Stimulated activated naive B cell treated with anti-CD40 and anti-IgM and Interleukin-4, amounts not matched to agents 10 μg/mL and 1 μg/mL and 100 μg/mL, for 72 hours (primary cell): ENCODE results near the gene FAP.

Source experiments
- ATAC-seq, 2 donors: fragments of 150-1000 bp; cut with Tn5 transposase; replicated peaks; 2 replicates each; pipeline ENCODE4 v1.10.0; 2021; ENCODE audit warnings: moderate library complexity in 1 of 2
- DNase-seq: peaks from one replicate; pipeline ENCODE4 v3.0.0; 2021
- H3K27ac Mint-ChIP-seq: one replicate; pipeline ENCODE4 v1.8.0; 2022; ENCODE audit warnings: mild to moderate bottlenecking, mixed read lengths
- H3K27me3 Mint-ChIP-seq, 2 donors: one replicate each; pipeline ENCODE4 v1.8.0; 2022; ENCODE audit warnings: mixed read lengths in 2 of 2
- H3K36me3 Mint-ChIP-seq, 2 donors: one replicate each; pipeline ENCODE4 v1.8.0; 2022; ENCODE audit warnings: mixed read lengths in 2 of 2, mild to moderate bottlenecking in 1 of 2
- H3K4me1 Mint-ChIP-seq, 2 donors: one replicate each; pipeline ENCODE4 v1.8.0; 2022; ENCODE audit warnings: mixed read lengths in 2 of 2, mild to moderate bottlenecking in 1 of 2
- H3K4me3 Mint-ChIP-seq, 2 donors: one replicate each; pipeline ENCODE4 v1.8.0; 2022; ENCODE audit warnings: mild to moderate bottlenecking in 2 of 2, mixed read lengths in 2 of 2, moderate library complexity in 1 of 2
- H3K9me3 Mint-ChIP-seq, 2 donors: one replicate each; pipeline ENCODE4 v1.8.0; 2022; ENCODE audit warnings: mixed read lengths in 2 of 2, mild to moderate bottlenecking in 1 of 2

The FAP gene

GRCh38 chr2:162243294-162243693, at the start of gene FAP:
Gene FAP (minus strand): TSS chr2:162243445. CDS start chr2:162243327, 118 bp downstream.
- no peak within 1 kb of the TSS for H3K27ac Mint-ChIP-seq

GRCh38 chr2:162291748-162292147, 48.5 kb upstream of the FAP start:
- H3K27ac Mint-ChIP-seq = no peak overlapping the region
- H3K4me1 Mint-ChIP-seq = no peaks in the 10 kb centered on the region
- H3K9me3 Mint-ChIP-seq = no peaks in the 10 kb centered on the region
- ATAC-seq (no peak), DNase-seq (no peak)
- no peak overlapping the region for H3K4me3 Mint-ChIP-seq
- peaks cover 17 to 20% of the 10 kb centered on the region in 2 donors for H3K36me3 Mint-ChIP-seq
- no peaks in the 10 kb centered on the region for H3K27me3 Mint-ChIP-seq

More at GRCh38 chr2:162243294-162243693, at the start of gene FAP:
- ATAC-seq (no peak), DNase-seq (no peak)
- Mint-ChIP-seq H3K4me1 (no peaks in the 10 kb centered on the region), H3K4me3 (no peak within 1 kb of the TSS), H3K27me3 (peaks cover 18 to 20% of the 10 kb centered on the region in 2 donors), H3K9me3 (no peaks in the 10 kb centered on the region), H3K36me3 (no peaks in the 10 kb centered on the region)

DNA sequence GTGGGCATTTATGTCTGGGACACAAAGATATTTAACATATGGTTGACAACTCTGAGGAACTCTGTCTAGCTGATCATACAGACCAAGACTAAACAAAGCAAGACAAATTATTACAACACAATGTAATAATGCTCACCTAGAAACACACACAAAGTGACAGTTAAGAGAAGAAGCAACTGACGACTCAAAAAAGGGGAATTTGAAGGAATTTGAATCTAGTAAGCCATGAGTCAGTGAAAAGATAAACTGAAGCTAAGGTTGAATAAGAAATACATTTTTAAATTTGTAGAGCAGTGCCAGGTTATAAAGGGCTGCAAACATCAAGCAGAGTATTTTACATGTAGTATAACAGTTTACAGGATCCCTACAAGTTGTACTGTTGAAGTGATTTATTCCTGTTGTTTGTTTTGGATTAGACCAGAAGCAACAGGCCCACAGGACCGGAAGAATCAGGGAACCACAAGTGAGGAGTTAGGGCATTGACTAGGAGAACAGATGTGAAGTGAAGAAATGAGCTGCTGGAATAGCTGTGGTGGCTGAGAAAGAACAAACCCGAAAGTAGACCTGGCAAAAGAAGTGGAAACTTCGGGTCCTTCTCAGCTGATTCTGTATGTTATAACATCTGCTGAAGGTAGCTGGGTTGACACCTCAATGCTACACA, 39.6 kb upstream of the FAP start:
- H3K36me3 Mint-ChIP-seq = peaks cover 18 to 34% of the 10 kb centered on the region in 2 donors
- H3K9me3 Mint-ChIP-seq = no peaks in the 10 kb centered on the region

DNA sequence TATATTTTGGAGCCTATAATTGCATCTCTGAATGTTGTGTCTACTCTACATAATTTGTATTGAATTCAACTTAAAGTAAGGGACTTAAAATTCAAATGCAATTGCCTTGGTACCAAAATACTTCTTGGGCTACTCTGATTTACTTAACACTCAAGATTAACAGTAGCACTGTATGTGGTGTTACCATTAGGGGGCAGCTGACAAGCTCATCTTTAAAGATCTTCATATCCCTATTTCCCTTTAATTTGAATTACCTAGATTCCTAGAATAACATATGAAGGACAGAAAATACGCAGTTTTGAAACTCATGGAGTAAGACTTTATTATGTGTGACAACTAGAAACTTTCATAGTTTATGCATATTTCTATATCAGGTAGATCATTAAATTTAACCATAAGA, 37.4 kb upstream of the FAP start:
- H3K4me1 Mint-ChIP-seq = no peaks in the 10 kb centered on the region
- H3K9me3 Mint-ChIP-seq = no peaks in the 10 kb centered on the region
- peaks cover 19 to 38% of the 10 kb centered on the region in 2 donors for H3K36me3 Mint-ChIP-seq
- H3K27me3 Mint-ChIP-seq = no peaks in the 10 kb centered on the region
- DNase-seq (no peak), ATAC-seq (no peak)
- no peak overlapping the region for H3K4me3 Mint-ChIP-seq
- no peak overlapping the region for H3K27ac Mint-ChIP-seq

More for the DNA sequence above, 39.6 kb upstream of the FAP start:
- no peak overlapping the region for H3K27ac Mint-ChIP-seq
- ATAC-seq (no peak), DNase-seq (no peak)
- no peaks in the 10 kb centered on the region for H3K4me1 Mint-ChIP-seq
- no peaks in the 10 kb centered on the region for H3K27me3 Mint-ChIP-seq
- no peak overlapping the region for H3K4me3 Mint-ChIP-seq

DNA sequence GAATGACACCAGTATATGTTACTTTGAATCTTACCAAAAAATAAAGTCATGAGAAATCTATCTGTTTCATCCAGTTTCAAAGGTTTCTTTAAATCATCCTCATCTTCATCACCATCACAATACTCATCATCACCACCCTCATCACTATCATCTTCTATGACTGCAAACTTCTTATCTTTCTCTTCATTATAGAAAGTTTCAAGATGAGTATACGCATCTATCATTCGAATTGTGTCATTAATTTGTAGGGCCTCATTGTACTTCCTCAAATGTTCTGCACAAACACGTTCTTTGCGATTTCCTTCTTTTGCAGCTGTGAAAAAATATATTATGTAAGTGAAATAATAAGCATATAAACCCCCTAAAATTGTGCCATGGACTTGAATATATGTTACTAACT, 34.1 kb upstream of the FAP start:
- DNase-seq = no peak
- no peaks in the 10 kb centered on the region for H3K27me3 Mint-ChIP-seq

GRCh38 chr2:162267996-162268395, 24.8 kb upstream of the FAP start:
- no peaks in the 10 kb centered on the region for H3K4me1 Mint-ChIP-seq
- H3K36me3 Mint-ChIP-seq = peaks cover 42 to 54% of the 10 kb centered on the region in 2 donors
- no peaks in the 10 kb centered on the region for H3K27me3 Mint-ChIP-seq
- no peak for DNase-seq
- no peak overlapping the region for H3K27ac Mint-ChIP-seq
- no peak for ATAC-seq
- H3K9me3 Mint-ChIP-seq = no peaks in the 10 kb centered on the region
- no peak overlapping the region for H3K4me3 Mint-ChIP-seq

More for the DNA sequence above, 34.1 kb upstream of the FAP start:
- H3K4me3 Mint-ChIP-seq = no peak overlapping the region
- H3K4me1 Mint-ChIP-seq = no peaks in the 10 kb centered on the region
- peaks cover 21 to 37% of the 10 kb centered on the region in 2 donors for H3K36me3 Mint-ChIP-seq
- H3K9me3 Mint-ChIP-seq = no peaks in the 10 kb centered on the region
- H3K27ac Mint-ChIP-seq = no peak overlapping the region
- peak in 1 of 2 donors; percentile 44 for ATAC-seq

DNA sequence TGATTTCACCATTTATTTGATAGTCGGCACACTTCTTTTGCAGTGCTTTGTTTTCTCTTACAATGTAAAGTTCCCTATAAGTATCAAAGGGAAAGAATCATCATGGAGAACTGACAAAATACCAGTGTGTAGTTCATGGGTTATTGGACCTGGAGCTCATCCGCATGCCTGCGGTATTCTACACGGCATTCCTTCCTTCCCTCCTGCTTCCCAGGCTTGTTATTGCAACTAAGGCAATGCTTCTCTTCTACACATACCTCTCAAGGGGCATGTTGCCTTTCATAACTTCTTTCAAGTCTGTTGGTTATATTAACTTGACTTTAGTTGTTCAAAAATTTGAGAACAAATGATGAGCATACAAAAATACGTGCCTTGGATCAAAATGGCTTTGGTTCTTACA, 24.3 kb upstream of the FAP start:
- H3K36me3 Mint-ChIP-seq = peaks cover 40 to 53% of the 10 kb centered on the region in 2 donors
- no peak for ATAC-seq
- no peaks in the 10 kb centered on the region for H3K27me3 Mint-ChIP-seq

GRCh38 chr2:162266460-162266760, 23.2 kb upstream of the FAP start:
- DNase-seq (no peak), ATAC-seq (no peak)
- no peak overlapping the region for H3K27ac Mint-ChIP-seq
- peaks cover 31 to 47% of the 10 kb centered on the region in 2 donors for H3K36me3 Mint-ChIP-seq
- H3K4me3 Mint-ChIP-seq = no peak overlapping the region
- peaks cover 5 to 6% of the 10 kb centered on the region in 2 donors for H3K4me1 Mint-ChIP-seq
- no peaks in the 10 kb centered on the region for H3K9me3 Mint-ChIP-seq
- no peaks in the 10 kb centered on the region for H3K27me3 Mint-ChIP-seq

More for the DNA sequence above, 24.3 kb upstream of the FAP start:
- H3K4me3 Mint-ChIP-seq = no peak overlapping the region
- H3K9me3 Mint-ChIP-seq = no peaks in the 10 kb centered on the region
- no peaks in the 10 kb centered on the region for H3K4me1 Mint-ChIP-seq
- no peak overlapping the region for H3K27ac Mint-ChIP-seq
- no peak for DNase-seq

DNA sequence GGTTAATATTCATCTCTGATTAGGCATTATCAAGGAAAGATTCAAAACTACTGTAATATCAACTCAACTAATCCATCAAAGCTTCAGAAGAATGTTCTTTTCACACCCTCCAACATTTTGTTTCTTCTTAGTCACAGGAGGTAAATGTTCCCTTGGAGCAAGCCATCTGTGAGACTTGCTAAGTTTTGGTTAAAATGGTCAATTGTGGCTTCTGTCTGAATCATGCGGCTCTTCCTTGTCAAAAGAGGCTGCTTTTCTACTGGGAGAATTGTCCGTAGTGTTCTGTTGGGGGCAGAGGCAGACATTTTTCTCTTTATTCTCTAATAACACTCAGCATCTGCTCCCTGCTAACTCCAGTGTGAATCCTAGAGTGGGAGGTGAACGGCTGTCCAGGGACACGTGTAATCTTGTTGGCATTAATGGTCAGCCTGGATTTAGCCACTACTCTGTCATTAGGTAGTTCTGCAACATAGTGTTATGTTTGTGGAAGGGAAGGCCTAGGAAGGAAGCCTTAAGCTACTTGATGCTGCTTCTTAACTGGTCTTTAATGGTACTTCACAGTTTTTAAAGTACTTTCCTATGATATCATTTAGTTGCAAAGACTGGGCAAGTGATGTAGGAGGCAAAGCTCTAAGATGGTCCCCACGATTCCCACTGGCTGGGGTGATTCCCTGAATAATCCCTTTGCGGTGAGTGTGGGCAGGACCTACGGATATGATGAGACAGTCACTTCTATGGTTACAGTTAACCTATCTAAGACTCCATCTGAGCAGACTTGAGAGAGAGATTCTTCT, 22.6 kb upstream of the FAP start:
- no peaks in the 10 kb centered on the region for H3K27me3 Mint-ChIP-seq
- no peaks in the 10 kb centered on the region for H3K9me3 Mint-ChIP-seq
- peaks cover 27 to 45% of the 10 kb centered on the region in 2 donors for H3K36me3 Mint-ChIP-seq
- DNase-seq = no peak
- H3K27ac Mint-ChIP-seq = peak overlapping the region; percentile 4
- ATAC-seq = no peak
- H3K4me3 Mint-ChIP-seq = no peak overlapping the region
- H3K4me1 Mint-ChIP-seq = peaks cover 6 to 11% of the 10 kb centered on the region in 2 donors

GRCh38 chr2:162261032-162261945, 18.0 kb upstream of the FAP start:
- Mint-ChIP-seq H3K27ac (no peak overlapping the region), H3K36me3 (peaks cover 9 to 21% of the 10 kb centered on the region in 2 donors), H3K4me1 (peaks cover 6 to 11% of the 10 kb centered on the region in 2 donors), H3K4me3 (no peak overlapping the region), H3K27me3 (peaks cover 0 to 14% of the 10 kb centered on the region in 2 donors), H3K9me3 (no peaks in the 10 kb centered on the region)
- DNase-seq (no peak), ATAC-seq (peak; percentile 53 to 64)

DNA sequence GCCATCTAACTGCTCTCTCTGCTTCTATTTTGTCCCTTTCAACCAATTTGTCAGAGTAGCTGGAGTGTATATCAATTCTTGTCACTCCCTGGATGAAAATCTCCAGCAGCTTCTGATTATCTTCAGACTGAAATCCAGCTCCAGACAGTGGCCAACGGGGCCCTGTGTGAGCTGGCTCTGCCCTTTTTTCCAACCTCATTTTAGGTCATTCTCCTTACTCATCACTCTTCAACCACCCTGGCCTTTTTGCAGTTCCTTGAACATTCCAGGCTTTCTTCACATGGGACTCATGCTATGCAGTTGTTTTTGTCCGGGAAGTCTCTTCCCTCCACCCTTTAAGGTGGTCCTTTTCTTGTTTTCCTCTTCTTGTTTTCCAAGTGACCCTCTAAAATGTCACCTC, 15.4 kb upstream of the FAP start:
- Mint-ChIP-seq H3K36me3 (peaks cover 3 to 12% of the 10 kb centered on the region in 2 donors), H3K4me3 (no peak overlapping the region), H3K4me1 (peaks cover 6 to 11% of the 10 kb centered on the region in 2 donors), H3K9me3 (peaks cover 0 to 3% of the 10 kb centered on the region in 2 donors), H3K27me3 (peaks cover 0 to 14% of the 10 kb centered on the region in 2 donors), H3K27ac (no peak overlapping the region)
- DNase-seq (no peak), ATAC-seq (no peak)

GRCh38 chr2:162258169-162258568, 14.9 kb upstream of the FAP start:
- no peak overlapping the region for H3K4me3 Mint-ChIP-seq
- ATAC-seq = no peak

GRCh38 chr2:162257425-162257824, 14.2 kb upstream of the FAP start:
- H3K36me3 Mint-ChIP-seq = peaks cover 0 to 5% of the 10 kb centered on the region in 2 donors
- H3K27ac Mint-ChIP-seq = no peak overlapping the region
- DNase-seq = no peak
- ATAC-seq = no peak
- no peak overlapping the region for H3K4me3 Mint-ChIP-seq
- H3K4me1 Mint-ChIP-seq = peaks cover 6 to 11% of the 10 kb centered on the region in 2 donors
- H3K27me3 Mint-ChIP-seq = peaks cover 0 to 14% of the 10 kb centered on the region in 2 donors
- peaks cover 0 to 3% of the 10 kb centered on the region in 2 donors for H3K9me3 Mint-ChIP-seq

More at GRCh38 chr2:162258169-162258568, 14.9 kb upstream of the FAP start:
- Mint-ChIP-seq H3K9me3 (peaks cover 0 to 3% of the 10 kb centered on the region in 2 donors), H3K36me3 (peaks cover under 1 to 8% of the 10 kb centered on the region in 2 donors), H3K27me3 (peaks cover 0 to 14% of the 10 kb centered on the region in 2 donors), H3K4me1 (peaks cover 6 to 11% of the 10 kb centered on the region in 2 donors), H3K27ac (no peak overlapping the region)
- DNase-seq = no peak

- DNase-seq (no peak), ATAC-seq (no peak)
- peaks cover 0 to 14% of the 10 kb centered on the region in 2 donors for H3K27me3 Mint-ChIP-seq
- peaks cover 3 to 7% of the 10 kb centered on the region in 2 donors for H3K4me1 Mint-ChIP-seq
- no peak overlapping the region for H3K27ac Mint-ChIP-seq
- H3K4me3 Mint-ChIP-seq = no peak overlapping the region
- peaks cover 0 to 3% of the 10 kb centered on the region in 2 donors for H3K9me3 Mint-ChIP-seq
- H3K36me3 Mint-ChIP-seq = peaks cover 0 to 4% of the 10 kb centered on the region in 2 donors
These were observed 13.3 kb upstream of the FAP start for GRCh38 chr2:162256591-162256991.
